GM21381 (cell line): ENCODE measurements around the gene ALB.
"Not testable (repeated sequence)": the region's sequence is repeated elsewhere in the genome, so short reads cannot be mapped to it uniquely, and the experiment has no call there.

Source experiments
- ATAC-seq: cut with Tn5 transposase; IDR thresholded peaks from one replicate; pipeline ENCODE4 v1.9.1; 2021; ENCODE audit warnings: mild to moderate bottlenecking, moderate library complexity; ENCODE audit not compliant: unreplicated experiment

Gene ALB

DNA sequence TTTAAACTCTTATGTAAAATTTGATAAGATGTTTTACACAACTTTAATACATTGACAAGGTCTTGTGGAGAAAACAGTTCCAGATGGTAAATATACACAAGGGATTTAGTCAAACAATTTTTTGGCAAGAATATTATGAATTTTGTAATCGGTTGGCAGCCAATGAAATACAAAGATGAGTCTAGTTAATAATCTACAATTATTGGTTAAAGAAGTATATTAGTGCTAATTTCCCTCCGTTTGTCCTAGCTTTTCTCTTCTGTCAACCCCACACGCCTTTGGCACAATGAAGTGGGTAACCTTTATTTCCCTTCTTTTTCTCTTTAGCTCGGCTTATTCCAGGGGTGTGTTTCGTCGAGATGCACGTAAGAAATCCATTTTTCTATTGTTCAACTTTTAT, at the start of gene ALB:
Gene ALB, plus strand, starts transcription at position 246 of the 400 bp plus-strand sequence. Its CDS starts 41 bp downstream, at position 287.
- ATAC-seq = no peak

DNA sequence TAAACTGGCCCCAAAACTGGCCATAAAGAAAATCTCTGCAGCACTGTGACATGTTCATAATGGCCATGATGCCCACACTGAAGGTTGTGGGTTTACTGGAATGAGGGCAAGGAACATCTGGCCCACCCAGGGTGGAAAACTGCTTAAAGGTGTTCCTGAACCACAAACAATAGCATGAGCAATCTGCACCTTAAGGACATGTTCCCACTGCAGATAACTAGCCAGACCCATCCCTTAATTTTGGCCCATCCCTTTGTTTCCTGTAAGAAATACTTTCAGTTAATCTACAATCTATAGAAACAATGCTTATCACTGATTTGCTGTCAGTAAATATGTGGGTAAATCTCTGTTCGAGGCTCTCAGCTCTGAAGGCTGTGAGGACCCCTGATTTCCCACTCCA, 46.9 kb upstream of the ALB start:
- not testable (repeated sequence) for ATAC-seq

DNA sequence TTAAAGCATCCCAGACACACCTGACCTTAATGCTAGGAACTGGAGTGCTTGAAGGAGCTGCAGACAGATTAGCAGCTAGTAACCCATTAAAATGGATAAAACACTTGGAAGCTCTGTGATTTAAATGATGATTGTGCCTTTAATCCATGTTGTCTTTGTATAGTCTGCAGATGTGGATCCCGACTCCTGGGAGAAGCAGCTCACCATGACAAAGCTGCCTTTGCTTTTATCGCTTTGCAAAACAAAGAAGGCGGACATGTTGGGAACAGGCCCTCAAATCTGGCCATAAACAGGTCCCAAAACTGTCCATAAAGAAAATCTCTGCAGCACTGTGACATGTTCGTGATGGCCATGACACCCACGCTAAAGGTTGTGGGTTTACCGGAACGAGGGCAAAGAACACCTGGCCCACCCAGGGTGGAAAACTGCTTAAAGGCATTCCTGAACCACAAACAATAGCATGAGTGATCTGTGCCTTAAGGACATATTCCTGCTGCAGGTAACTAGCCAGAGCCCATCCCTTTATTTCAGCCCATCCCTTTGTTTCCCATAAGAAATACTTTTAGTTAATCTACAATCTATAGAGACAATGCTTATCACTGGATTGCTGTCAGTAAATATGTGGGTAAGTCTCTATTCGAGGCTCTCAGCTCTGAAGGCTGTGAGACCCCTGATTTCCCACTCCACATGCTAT, 34.4 kb upstream of the ALB start:
- ATAC-seq = not testable (repeated sequence)

DNA sequence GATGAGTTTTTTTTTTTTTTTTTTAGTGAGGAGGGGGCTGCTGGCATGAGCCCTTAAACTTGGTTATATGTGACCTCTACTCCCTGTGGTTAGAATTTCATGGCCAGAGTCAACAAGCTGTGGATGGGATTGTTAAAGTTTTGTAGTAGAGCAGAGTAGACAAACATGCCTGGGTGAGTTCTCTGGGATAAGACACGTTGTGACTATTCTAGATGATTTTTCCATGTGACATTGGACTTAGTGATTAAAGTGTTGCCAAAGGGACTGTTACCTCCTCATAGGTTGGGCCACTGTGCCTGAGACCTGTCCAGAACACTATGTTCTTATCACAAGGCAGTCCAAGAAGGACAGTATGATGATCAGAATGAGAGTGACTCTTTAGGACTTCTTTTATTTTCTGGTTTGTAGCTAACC, 28.8 kb upstream of the ALB start:
- no peak for ATAC-seq

DNA sequence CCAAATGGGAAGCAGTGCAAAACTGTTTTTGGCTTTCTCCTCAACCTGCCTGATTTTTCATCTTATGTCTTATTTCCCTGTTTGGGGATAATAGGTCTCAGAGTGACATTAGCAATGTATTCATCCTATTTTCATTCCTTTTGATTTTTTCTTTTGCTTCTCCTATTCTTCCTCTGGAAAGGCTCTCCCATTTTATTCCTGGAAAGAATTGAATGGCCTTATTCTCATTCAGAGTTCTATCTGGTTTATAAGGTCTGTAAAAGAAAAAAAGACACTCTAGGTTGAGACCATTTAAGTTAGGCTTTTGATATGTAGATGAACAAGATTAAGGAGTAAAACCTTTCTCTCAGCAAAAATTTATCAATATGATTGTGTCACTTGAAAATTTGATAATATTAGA, 27.8 kb upstream of the ALB start:
- no peak for ATAC-seq

DNA sequence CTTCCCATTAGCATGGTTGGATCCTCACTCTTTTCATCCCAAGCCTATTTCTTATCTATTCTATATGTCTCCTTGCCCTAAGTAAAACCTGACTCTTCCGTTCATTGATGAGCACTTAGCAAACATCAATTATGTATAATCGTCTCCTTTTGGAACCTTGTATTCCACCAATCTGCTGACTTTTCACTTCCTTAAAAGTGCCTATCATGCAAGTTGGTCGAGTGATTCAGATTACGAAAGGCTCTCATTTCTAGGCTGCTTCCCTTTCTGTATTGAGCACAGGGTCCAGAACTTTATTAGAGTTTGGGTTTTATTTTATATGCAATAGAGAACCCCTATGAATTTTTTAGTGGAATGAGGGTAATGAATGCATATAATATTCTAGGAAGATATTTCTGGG, 27.1 kb upstream of the ALB start:
- ATAC-seq = no peak

DNA sequence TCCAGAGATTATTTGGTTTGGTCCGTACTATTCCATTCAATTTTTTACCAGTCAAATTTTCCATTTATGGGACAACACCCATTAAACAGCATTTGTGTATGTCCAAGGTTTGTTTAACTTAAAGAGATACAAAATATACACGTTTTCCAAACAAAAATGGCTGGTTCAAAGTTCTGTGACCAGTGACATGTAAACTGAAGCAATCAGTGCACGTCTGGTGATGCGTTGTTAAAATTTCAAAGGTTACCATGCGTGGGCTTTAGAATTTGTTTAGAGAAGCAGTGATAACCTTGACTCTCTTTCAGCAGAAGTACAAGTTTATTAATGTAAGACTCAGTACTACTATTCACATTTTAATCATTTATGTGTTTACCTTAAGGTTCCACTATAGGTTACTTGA, 25.2 kb upstream of the ALB start:
- no peak for ATAC-seq

DNA sequence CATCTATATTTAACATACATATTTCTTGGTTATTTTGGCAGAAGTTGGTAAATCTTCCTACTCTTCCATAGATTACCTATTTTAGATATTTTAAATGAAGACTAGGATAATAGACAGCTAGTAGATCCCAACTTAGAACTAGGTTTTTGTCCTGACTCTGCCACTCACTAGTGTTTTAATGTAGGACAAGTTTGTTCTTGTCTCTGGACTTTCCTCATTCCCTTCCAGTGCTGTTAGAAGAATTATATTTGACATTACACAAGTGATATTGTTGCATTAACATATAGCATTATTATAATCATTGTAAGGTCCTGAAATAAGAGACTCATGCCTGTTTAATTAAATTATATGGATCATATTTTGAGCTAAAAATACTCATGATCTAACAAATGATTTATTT, 24.1 kb upstream of the ALB start:
- ATAC-seq = no peak

DNA sequence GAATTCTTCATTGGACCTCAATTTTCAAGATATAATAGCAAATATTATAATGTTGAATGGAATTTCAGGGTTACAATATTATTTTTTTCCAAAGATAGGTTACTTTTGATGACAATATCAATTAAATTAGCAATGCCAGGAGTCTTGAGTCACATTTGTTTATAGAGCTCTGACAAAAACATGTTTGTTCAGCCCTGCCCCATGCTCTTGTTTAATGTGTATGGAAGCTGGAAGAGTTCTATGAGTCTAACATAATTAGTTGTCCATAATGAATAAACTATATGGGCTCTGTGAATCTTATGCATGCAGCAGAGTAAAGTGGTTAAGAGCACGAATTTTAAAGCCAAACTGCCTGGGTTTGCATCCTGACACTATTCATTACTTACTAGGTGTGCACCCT, 22.9 kb upstream of the ALB start:
- no peak for ATAC-seq

DNA sequence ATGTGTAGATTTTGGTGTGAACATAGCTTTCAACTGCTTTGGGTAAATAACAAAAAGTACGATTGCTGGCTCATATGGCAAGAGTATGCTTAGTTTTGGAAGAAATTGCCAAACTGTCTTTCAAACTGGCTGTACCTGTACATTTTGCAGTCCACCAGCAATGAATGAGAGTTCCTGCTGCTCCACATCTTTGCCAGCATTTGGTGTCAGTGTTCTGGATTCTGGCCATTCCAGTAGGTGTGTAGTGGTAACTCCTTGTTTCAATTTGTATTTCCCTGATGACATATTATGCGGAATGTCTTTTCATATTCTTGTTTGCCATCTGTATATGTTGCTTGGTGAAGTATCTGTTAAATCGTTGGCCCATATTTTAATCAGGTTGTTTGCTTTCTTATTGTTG, 20.6 kb upstream of the ALB start:
- no peak for ATAC-seq

DNA sequence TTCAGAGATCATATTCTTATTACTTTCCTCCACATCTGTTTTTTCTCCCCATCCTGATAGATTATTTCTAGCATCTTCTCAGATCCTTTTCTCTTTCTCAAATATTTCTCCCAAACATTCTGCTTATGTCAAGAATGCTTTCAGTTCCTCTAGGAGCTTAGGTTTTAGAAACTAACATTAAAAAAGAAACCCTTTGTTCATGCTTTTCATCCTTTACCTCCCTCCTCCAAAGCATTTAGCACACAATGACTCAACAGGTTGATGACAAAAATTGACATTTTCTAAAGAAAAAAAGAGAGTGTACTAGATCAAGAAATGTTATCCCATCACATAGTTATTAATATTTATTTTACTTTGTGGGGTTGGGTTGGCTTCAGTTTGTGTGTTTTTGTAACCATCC, 16.5 kb upstream of the ALB start:
- no peak for ATAC-seq

DNA sequence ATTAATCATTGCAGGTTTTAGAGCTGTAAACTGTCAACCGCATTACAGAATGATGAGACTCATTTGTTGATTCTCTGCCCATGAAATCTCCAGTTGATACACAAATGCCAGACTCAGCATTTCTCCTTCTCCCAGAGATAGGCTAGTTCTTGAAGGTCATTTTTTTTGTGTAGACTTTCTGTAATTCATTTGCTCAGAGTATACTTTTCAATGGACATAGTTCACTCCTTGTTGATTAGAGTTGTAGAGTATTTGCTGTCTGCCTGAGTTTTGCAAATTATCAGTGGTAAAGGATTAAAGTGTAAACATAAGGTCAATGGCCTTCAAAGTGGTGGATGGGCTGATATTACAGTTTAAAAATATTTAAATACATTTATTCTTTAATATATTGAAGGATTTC, 15.2 kb upstream of the ALB start:
- ATAC-seq = no peak

DNA sequence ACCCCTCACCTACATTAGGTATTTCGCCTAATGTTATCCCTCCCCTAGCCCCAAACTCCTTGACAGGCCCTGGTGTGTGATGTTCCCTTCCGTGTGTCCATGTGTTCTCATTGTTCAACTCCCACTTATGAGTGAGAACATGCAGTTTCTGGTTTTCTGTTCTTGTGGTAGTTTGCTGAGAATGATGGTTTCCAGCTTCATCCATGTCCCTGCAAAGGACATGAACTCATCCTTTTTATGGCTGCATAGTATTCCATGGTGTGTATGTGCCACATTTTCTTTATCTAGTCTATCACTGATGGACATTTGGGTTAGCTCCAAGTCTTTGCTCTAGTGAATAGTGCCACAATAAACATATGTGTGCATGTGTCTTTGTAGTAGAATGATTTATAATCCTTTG, 14.4 kb upstream of the ALB start:
- not testable (repeated sequence) for ATAC-seq

DNA sequence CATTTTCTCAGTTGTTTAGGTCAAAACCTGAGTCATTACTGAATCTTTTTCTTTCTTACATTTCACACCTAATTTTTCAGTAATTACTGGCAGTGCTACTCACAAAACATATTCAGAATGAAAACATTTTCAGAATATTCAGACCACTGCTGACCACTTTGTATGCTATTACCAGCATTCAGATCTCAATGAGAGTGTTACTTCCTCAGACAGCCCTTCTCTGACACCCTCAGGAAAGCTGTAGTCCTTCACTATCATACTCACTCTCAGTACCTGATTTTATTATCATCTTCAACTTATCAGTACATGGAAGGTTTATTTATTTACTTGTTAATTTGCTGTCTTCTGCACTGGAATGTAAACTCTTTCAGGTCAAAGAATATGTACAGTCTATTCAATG, 12.3 kb upstream of the ALB start:
- ATAC-seq = no peak

DNA sequence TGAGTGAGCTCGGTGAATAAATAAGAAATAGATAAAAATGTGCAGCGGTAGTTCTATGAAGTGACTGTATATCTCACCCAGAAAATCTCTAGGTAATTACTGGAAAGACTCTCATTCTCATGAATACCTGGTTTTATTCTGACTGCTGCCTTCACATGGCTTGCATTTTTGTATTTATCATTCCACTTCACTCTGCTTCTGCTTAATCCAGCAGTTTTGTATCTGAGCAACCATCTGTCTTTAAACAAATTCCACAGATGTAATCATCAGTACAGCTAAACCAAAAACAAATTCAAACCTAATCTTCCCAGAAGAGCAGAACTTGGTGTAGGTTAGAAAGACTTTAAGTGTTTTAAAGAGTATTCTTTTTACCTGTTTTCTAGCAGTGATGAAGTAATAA, 11.2 kb upstream of the ALB start:
- no peak for ATAC-seq

DNA sequence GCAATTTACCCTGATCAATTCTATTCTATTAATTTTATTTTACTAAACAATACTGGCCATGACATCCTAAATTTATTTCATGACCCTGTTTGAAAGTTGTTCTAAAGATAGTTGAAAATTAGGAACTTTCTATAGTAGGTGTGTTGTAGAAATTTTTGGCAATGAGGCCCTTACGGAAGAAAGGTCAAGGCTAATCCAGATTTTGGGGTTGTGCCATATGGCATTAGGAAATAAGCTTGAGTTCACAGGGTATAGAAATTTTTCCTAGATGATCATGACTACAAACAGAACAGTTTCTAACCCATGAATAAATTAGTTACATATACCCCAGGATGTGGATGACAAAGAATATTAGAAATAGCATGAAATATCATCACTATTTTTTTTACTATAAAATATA, 7.8 kb upstream of the ALB start:
- no peak for ATAC-seq

DNA sequence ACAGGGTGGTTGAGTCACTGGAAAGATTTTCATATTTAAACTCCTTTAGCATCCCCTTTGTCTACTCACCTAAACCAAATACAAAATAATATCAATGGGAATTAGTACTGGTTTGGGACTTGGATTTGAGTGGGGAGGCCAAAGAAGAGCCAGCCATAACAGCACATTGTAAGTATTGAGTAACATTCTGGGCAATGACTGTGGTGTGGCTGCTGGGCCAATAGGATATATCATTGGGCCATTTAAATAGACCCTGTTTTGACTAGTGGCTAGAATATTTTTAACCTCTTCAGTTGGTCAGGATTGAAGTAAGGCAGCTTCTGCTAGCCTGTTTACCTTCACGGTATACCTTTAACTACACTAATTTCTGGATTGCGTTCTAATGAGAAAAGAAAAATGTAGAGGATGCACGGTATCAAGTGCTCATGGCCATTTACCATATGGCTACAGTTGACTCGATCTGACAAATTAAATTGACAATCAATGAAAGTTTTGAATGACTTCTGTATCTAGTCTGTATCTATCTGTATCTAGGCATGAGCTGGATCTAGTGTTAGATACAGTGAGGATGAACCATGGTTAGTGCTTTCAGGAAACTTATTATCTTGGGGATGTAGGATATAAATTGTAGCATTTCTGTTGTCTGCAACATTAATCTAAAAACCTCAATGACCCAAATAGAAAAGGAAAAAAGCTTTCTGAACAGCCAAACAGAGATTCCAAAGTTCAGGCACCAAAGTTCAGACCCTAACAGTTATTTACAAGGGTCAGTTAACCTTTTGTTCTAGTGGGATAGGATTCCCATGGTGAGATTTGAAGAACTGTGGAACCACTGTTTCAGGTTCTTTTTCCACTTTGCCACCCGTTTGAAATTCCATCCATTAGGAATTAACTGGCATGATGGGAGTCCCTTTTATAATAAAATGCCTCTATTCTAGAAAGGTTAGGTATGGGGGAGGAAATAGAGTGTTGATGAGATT, 6.8 kb upstream of the ALB start:
- no peak for ATAC-seq

DNA sequence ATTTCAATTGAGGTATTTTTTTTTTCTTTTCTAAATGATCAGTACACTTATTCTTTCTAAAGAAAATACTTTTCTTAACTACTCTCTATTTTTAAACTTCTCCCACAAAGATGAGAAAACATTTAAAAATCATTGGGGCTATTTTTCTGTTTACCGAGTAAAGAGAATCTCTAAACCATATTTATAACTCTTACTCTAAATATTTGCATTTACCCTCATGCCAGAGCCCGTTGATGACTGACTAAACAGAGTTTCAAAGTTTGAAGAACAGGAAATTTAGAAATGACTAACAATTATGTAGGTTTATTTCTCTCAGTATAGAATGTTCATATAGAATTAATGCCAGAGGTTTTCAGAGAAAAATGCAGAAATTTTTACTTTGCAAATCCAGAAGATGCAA, 2.7 kb upstream of the ALB start:
- ATAC-seq = no peak

DNA sequence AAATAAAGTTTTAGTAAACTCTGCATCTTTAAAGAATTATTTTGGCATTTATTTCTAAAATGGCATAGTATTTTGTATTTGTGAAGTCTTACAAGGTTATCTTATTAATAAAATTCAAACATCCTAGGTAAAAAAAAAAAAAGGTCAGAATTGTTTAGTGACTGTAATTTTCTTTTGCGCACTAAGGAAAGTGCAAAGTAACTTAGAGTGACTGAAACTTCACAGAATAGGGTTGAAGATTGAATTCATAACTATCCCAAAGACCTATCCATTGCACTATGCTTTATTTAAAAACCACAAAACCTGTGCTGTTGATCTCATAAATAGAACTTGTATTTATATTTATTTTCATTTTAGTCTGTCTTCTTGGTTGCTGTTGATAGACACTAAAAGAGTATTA, 370 bp downstream of the ALB start:
- no peak for ATAC-seq

DNA sequence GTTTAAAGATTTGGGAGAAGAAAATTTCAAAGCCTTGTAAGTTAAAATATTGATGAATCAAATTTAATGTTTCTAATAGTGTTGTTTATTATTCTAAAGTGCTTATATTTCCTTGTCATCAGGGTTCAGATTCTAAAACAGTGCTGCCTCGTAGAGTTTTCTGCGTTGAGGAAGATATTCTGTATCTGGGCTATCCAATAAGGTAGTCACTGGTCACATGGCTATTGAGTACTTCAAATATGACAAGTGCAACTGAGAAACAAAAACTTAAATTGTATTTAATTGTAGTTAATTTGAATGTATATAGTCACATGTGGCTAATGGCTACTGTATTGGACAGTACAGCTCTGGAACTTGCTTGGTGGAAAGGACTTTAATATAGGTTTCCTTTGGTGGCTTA, 1.1 kb downstream of the ALB start:
- ATAC-seq = no peak

DNA sequence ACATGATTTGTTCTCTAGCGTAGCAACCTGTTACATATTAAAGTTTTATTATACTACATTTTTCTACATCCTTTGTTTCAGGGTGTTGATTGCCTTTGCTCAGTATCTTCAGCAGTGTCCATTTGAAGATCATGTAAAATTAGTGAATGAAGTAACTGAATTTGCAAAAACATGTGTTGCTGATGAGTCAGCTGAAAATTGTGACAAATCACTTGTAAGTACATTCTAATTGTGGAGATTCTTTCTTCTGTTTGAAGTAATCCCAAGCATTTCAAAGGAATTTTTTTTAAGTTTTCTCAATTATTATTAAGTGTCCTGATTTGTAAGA, 2.4 kb downstream of the ALB start:
- no peak for ATAC-seq

DNA sequence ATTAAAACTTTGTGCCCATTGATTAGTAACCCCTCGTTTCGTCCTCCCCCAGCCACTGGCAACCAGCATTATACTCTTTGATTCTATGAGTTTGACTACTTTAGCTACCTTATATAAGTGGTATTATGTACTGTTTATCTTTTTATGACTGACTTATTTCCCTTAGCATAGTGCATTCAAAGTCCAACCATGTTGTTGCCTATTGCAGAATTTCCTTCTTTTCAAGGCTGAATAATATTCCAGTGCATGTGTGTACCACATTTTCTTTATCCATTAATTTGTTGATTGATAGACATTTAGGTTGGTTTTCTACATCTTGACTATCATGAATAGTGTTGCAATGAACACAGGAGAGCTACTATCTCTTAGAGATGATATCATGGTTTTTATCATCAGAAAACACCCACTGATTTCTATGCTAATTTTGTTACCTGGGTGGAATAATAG, 3.2 kb downstream of the ALB start:
- ATAC-seq = no peak
